Measurements from ENCODE around the gene KIF1A. TPM values are rescaled to one million over a fixed set of nuclear protein-coding genes. Genes with fewer than 3 reads are reported as not detected.

The KIF1A gene
- total RNA-seq, 1 experiment from 2014 or later: not detected

- no peak overlapping the region for H2AFZ ChIP-seq (ENCODE audit: low read length)
- H3K4me1 ChIP-seq (ENCODE audit: insufficient read depth, low read length): no peaks in the 10 kb centered on the region
- no TSS peak for BruUV-seq (replicated peaks)
- H3K9me2 ChIP-seq (replicated peaks; ENCODE audit: low read length): no peaks in the 10 kb centered on the region
- intact Hi-C loops (cut with micrococcal nuclease): loop anchor here (5.0 kb wide), 1 partner anchor 371 kb away; no protein-coding TSS in a partner anchor
- H3K79me2 ChIP-seq (ENCODE audit: low read length): no peaks in the 10 kb centered on the region
- no peak overlapping the region for H3K4me3 ChIP-seq (ENCODE audit: low read length)
- ATAC-seq (peak; percentile 99), DNase-seq (peak; percentile 83)
- no peaks in the 10 kb centered on the region for H3K27me3 ChIP-seq (ENCODE audit: low read length)
- no peaks in the 10 kb centered on the region for H4K20me1 ChIP-seq (ENCODE audit: low read length)
- POLR2A ChIA-PET (ENCODE audit: unreplicated experiment): no interaction called here
- no peak overlapping the region for H3K4me2 ChIP-seq (ENCODE audit: low read length)
- H3K9ac ChIP-seq (ENCODE audit: low read length): no peak overlapping the region
- no peaks in the 10 kb centered on the region for H3K36me3 ChIP-seq (ENCODE audit: low read depth, low read length)
- TF ChIP-seq CTCF (conservative IDR thresholded peaks at IDR 0.05; ENCODE audit: low read depth, low read length): peak; percentile 89
- TF ChIP-seq EZH2 (IDR thresholded peaks at IDR 0.05; ENCODE audit: low read length, unreplicated experiment): no peak
- CTCF ChIA-PET: interaction anchor here (0.7 kb wide), 1 partner anchor 11 kb away, joined by 4 read pairs; no protein-coding TSS in a partner anchor
- H3K9me3 ChIP-seq (ENCODE audit: low read length): no peaks in the 10 kb centered on the region; the same call in 1 of the 2 replicates
- H3F3A ChIP-seq (ENCODE audit: low read length, unreplicated experiment): no peaks in the 10 kb centered on the region
- H3K27ac ChIP-seq (ENCODE audit: low read length): no peak overlapping the region
These were observed 31.3 kb upstream of the KIF1A start for GRCh38 chr2:240851078-240851991.

- H4K20me1 ChIP-seq (ENCODE audit: low read length): no peaks in the 10 kb centered on the region
- DNase-seq: no peak
- no peaks in the 10 kb centered on the region for H3K9me2 ChIP-seq (replicated peaks; ENCODE audit: low read length)
- H3F3A ChIP-seq (ENCODE audit: low read length, unreplicated experiment): no peaks in the 10 kb centered on the region
- no peak for ATAC-seq
- H2AFZ ChIP-seq (ENCODE audit: low read length): no peak overlapping the region
- H3K9me3 ChIP-seq (ENCODE audit: low read length): no peaks in the 10 kb centered on the region; the same call in 1 of the 2 replicates
- H3K9ac ChIP-seq (ENCODE audit: low read length): no peak overlapping the region
- no peak overlapping the region for H3K27ac ChIP-seq (ENCODE audit: low read length)
- BruUV-seq (replicated peaks): no TSS peak
- no peak overlapping the region for H3K4me2 ChIP-seq (ENCODE audit: low read length)
- no peak overlapping the region for H3K4me3 ChIP-seq (ENCODE audit: low read length)
- H3K79me2 ChIP-seq (ENCODE audit: low read length): no peaks in the 10 kb centered on the region
- POLR2A ChIA-PET (ENCODE audit: unreplicated experiment): no interaction called here
- no peak for TF ChIP-seq EZH2 (IDR thresholded peaks at IDR 0.05; ENCODE audit: low read length, unreplicated experiment)
- no peak for TF ChIP-seq EZH2phosphoT487 (IDR thresholded peaks at IDR 0.05; ENCODE audit: borderline replicate concordance, low read length)
- TF ChIP-seq CTCF (conservative IDR thresholded peaks at IDR 0.05; ENCODE audit: low read depth, low read length): no peak
- CTCF ChIA-PET: interaction anchor here (0.7 kb wide), 1 partner anchor 10 kb away, joined by 4 read pairs; no protein-coding TSS in a partner anchor
- no peaks in the 10 kb centered on the region for H3K4me1 ChIP-seq (ENCODE audit: insufficient read depth, low read length)
- no peaks in the 10 kb centered on the region for H3K27me3 ChIP-seq (ENCODE audit: low read length)
- H3K36me3 ChIP-seq (ENCODE audit: low read depth, low read length): no peaks in the 10 kb centered on the region
- intact Hi-C loops (cut with micrococcal nuclease): loop anchor here (5.0 kb wide), 1 partner anchor 372 kb away; no protein-coding TSS in a partner anchor
These were observed 30.7 kb upstream of the KIF1A start for GRCh38 chr2:240850756-240851077.

- POLR2A ChIA-PET (ENCODE audit: unreplicated experiment): no interaction called here
- intact Hi-C loops (cut with micrococcal nuclease): loop anchor here (5.0 kb wide), 1 partner anchor 372 kb away; no protein-coding TSS in a partner anchor
These were observed 30.0 kb upstream of the KIF1A start for GRCh38 chr2:240850026-240850425.

More at GRCh38 chr2:240850026-240850425, 30.0 kb upstream of the KIF1A start:
- BruUV-seq (replicated peaks): no TSS peak
- Histone ChIP-seq H3K79me2 (ENCODE audit: low read length) (no peaks in the 10 kb centered on the region), H3K4me3 (ENCODE audit: low read length) (no peak overlapping the region), H3K4me2 (ENCODE audit: low read length) (no peak overlapping the region), H4K20me1 (ENCODE audit: low read length) (no peaks in the 10 kb centered on the region), H3K9ac (ENCODE audit: low read length) (no peak overlapping the region), H3K36me3 (ENCODE audit: low read depth, low read length) (no peaks in the 10 kb centered on the region), H3K9me3 (ENCODE audit: low read length) (no peaks in the 10 kb centered on the region; the same call in 1 of the 2 replicates), H3K27ac (ENCODE audit: low read length) (no peak overlapping the region), H3K9me2 (replicated peaks; ENCODE audit: low read length) (no peaks in the 10 kb centered on the region), H3K27me3 (ENCODE audit: low read length) (no peaks in the 10 kb centered on the region), H2AFZ (ENCODE audit: low read length) (no peak overlapping the region), H3F3A (ENCODE audit: low read length, unreplicated experiment) (no peaks in the 10 kb centered on the region), H3K4me1 (ENCODE audit: insufficient read depth, low read length) (no peaks in the 10 kb centered on the region)
- CTCF ChIA-PET: interaction anchor here (0.5 kb wide), 1 partner anchor 336 kb away, joined by 3 read pairs; no protein-coding TSS in a partner anchor
- DNase-seq (no peak), ATAC-seq (no peak)
- TF ChIP-seq EZH2 (IDR thresholded peaks at IDR 0.05; ENCODE audit: low read length, unreplicated experiment) (no peak), CTCF (conservative IDR thresholded peaks at IDR 0.05; ENCODE audit: low read depth, low read length) (no peak), EZH2phosphoT487 (IDR thresholded peaks at IDR 0.05; ENCODE audit: borderline replicate concordance, low read length) (no peak)
